Bronchial epithelial cell (primary cell): ENCODE data around the gene DNAJB5. TPM values are rescaled to one million over a fixed set of nuclear protein-coding genes. Genes with fewer than 3 reads are reported as not detected.

ENCODE experiments used
- DNase-seq: peaks from one replicate; pipeline ENCODE4 v3.0.0-alpha.2; 2010; ENCODE audit warnings: low read depth
- FAIRE-seq: peaks from 2 replicates; lab custom pipeline; 2011; peaks lifted over from hg19 to GRCh38; lab: Jason Lieb, UNC
- H3K27me3 ChIP-seq: 2 replicates; pipeline ENCODE4 v1.5.1; 2011; ENCODE audit warnings: low read length; ENCODE audit not compliant: control insufficient read depth, insufficient read depth
- H3K36me3 ChIP-seq: 2 replicates; pipeline ENCODE4 v1.5.1; 2011; ENCODE audit warnings: low read length; ENCODE audit not compliant: control insufficient read depth, insufficient read depth
- H3K4me3 ChIP-seq: 2 replicates; pipeline ENCODE4 v1.5.1; 2011; ENCODE audit warnings: mild to moderate bottlenecking, low read depth, low read length, control low read depth
- total RNA-seq: library from RNA; depleted of rRNA; stranded (reverse); fragments of >200 nt; gene quantifications from 2 replicates; pipeline ENCODE4 v1.2.1, GENCODE V29; 2014
- TF ChIP-seq, protein P1 (sequence below): IDR thresholded peaks from 2 replicates; pipeline ENCODE4 v1.5.1; 2011; ENCODE audit warnings: mild to moderate bottlenecking, moderate library complexity, low read length, control low read depth, inconsistent platforms; ENCODE audit not compliant: insufficient read depth, severe bottlenecking

Gene DNAJB5
- total RNA-seq, 1 donor from 2014 or later, result 8.2 TPM

DNA sequence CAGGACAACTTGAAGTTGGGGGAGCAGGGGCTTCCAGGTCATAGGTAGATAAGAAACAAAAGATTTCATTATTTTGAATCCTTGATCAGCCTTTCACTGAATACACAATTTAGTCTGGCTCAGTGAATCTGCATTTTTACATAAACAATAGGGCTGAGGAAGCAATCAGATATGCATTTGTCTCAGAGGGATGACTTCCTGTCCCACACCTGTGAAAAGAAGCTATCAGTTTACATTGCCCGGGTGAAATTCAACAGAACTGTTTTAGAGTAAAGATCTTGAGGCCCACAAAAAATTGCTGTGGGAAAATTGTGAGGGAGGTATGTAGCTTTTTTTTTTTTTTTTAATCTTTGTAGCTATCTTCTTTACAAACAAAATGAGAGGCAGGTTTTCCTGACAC, 38.3 kb downstream of the DNAJB5 start:
- H3K4me3 ChIP-seq, result no peak overlapping the region
- TF ChIP-seq, protein P1, sequence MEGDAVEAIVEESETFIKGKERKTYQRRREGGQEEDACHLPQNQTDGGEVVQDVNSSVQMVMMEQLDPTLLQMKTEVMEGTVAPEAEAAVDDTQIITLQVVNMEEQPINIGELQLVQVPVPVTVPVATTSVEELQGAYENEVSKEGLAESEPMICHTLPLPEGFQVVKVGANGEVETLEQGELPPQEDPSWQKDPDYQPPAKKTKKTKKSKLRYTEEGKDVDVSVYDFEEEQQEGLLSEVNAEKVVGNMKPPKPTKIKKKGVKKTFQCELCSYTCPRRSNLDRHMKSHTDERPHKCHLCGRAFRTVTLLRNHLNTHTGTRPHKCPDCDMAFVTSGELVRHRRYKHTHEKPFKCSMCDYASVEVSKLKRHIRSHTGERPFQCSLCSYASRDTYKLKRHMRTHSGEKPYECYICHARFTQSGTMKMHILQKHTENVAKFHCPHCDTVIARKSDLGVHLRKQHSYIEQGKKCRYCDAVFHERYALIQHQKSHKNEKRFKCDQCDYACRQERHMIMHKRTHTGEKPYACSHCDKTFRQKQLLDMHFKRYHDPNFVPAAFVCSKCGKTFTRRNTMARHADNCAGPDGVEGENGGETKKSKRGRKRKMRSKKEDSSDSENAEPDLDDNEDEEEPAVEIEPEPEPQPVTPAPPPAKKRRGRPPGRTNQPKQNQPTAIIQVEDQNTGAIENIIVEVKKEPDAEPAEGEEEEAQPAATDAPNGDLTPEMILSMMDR, result no peak
- FAIRE-seq (no peak), DNase-seq (peak; percentile 31)
- no peaks in the 10 kb centered on the region for H3K27me3 ChIP-seq
- H3K36me3 ChIP-seq, result peaks cover 3% of the 10 kb centered on the region

DNA sequence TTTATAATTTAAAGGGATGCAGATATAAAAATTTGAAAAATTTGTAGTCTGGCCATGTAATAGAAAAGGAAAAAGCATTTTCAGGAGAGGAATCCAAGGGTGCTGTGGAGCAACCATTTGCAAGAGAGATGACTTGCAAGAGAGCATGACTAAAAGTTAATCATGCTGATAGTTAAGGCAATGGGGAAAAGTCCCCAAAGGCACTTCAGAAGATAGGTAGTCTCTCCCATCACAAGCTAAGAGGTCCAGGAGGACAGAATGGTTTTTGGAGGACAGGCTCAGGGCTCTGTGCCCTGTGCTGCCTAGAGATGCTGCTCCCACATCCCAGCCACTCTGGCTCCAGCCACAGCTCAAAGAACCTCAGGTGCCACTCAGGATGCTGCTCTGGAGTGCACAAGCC, 38.8 kb downstream of the DNAJB5 start:
- TF ChIP-seq, protein P1, result no peak
- H3K36me3 ChIP-seq, result peaks cover 5% of the 10 kb centered on the region
- no peak overlapping the region for H3K4me3 ChIP-seq
- DNase-seq, result peak; percentile 83
- H3K27me3 ChIP-seq, result no peaks in the 10 kb centered on the region
- FAIRE-seq, result no peak

GRCh38 chr9:35029241-35029640, 39.7 kb downstream of the DNAJB5 start:
- Histone ChIP-seq H3K4me3 (no peak overlapping the region), H3K36me3 (peaks cover 2% of the 10 kb centered on the region), H3K27me3 (no peaks in the 10 kb centered on the region)
- peak; percentile 86 for DNase-seq
- no peak for FAIRE-seq
- TF ChIP-seq, protein P1, result no peak

DNA sequence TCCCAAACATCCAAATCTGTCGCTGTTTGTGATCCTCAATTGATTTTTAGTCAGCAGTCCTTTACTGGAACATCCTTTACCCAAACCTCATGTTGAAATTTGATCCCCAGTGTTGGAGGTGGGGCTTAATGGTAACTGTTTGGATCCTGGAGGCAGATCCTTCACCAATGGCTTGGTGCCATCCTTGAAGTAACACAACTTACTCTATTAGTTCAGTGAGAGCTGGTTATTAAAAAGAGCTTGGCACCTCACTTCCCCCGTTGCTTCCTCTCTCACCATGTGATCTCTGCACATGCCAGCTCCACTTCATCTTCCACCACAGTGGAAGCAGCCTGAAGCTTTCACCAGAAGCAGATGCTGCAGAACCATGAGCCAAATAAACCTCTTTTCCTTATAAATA, 40.3 kb downstream of the DNAJB5 start:
- Histone ChIP-seq H3K4me3 (no peak overlapping the region), H3K27me3 (no peaks in the 10 kb centered on the region), H3K36me3 (peaks cover 2% of the 10 kb centered on the region)
- FAIRE-seq (no peak), DNase-seq (peak; percentile 32)
- TF ChIP-seq, protein P1, result no peak

DNA sequence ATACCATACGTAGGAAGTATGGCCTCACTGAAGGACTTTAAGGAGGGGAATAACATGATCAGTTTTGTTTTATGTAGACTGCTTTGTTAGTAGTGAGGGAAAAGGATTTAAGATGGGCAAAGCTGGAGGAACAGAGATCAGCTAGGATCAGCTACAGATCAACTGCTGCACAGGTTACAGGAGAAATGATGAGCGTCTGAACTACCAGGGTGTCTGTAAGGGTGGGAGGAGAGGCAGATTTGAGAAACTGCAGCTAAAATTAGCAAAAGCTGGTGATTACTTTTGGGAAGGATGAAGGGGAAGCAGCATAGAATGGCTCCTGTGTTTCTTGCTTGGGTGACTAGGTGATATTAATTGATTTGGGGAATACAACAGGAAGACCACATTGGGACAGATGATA, 43.6 kb downstream of the DNAJB5 start:
- TF ChIP-seq, protein P1, result no peak
- no peak for FAIRE-seq
- Histone ChIP-seq H3K36me3 (peaks cover 2% of the 10 kb centered on the region), H3K27me3 (no peaks in the 10 kb centered on the region), H3K4me3 (no peak overlapping the region)
- no peak for DNase-seq
